ENCODE results near the gene ARAP3. TPM values are rescaled to one million over a fixed set of nuclear protein-coding genes. Genes with fewer than 3 reads are reported as not detected.

Gene ARAP3
- total RNA-seq, 1 experiment from 2014 or later = 27.6 TPM

DNA sequence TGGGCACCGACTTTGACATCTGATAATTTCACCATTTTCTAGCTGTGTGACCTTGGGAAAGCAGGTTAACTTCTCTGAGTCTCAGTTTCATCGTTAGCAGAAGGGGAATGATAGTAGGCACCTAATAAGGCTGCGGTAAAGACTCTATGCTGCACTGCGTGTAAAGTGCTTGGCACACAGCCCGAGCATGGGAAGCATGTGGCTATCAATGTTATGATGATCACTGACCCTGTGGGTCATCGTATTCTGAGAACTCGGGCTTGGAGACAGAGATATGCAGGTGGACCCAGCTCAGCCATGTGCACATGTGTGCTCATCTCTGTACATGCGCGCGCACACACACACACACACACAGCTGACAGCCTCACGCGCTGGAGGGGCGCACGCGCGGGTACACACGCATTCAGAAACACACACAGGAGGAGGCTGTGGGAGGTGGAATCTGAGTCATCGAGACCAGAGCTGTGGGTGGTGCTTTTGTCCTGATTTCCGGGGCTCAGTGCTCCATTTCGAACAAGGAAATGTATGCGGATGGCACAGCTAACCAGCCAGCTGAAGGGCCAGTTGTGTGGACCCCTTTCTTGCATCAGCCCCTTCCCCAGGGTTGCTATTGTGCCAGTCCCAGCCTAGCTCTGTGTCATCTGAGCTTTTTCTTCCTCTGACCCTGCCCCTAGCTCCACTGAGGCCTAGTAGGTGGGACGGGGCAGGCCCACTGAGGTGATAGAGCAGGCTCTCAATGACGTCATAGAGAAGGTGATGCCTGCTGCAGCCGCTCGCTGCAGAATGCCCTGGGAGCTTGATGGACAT is 11.1 kb upstream of the ARAP3 start:
- Histone ChIP-seq H3K79me1 (ENCODE audit: insufficient read depth, low read depth, low read length, poor library complexity, severe bottlenecking) (no peaks in the 10 kb centered on the region), H3K27me3 (ENCODE audit: insufficient read depth, low read length) (no peaks in the 10 kb centered on the region), H3K23ac (ENCODE audit: insufficient read length, low read depth, low read length) (no peak overlapping the region), H2BK20ac (ENCODE audit: low read depth, low read length, poor library complexity, severe bottlenecking) (no peak overlapping the region), H4K5ac (ENCODE audit: insufficient read length, low read depth, low read length) (no peak overlapping the region), H2AFZ (ENCODE audit: low read length) (no peak overlapping the region), H3K23me2 (ENCODE audit: insufficient read length, low read depth, low read length, poor library complexity, severe bottlenecking) (no peaks in the 10 kb centered on the region), H4K8ac (replicated peaks; ENCODE audit: insufficient read length, low read depth, low read length) (no peak overlapping the region), H3T11ph (ENCODE audit: low read length) (no peak overlapping the region), H3K18ac (ENCODE audit: insufficient read length, low read depth, low read length) (no peak overlapping the region), H2BK120ac (ENCODE audit: low read depth, low read length, poor library complexity, severe bottlenecking) (no peak overlapping the region), H3K9me3 (ENCODE audit: control insufficient read depth, low read depth, low read length) (no peaks in the 10 kb centered on the region), H3K9ac (ENCODE audit: extremely low read depth, insufficient read length, low read length) (no peak overlapping the region), H3K56ac (ENCODE audit: insufficient read length, low read depth, low read length) (no peak overlapping the region), H3K79me2 (ENCODE audit: insufficient read depth, low read length) (no peaks in the 10 kb centered on the region), H2AK5ac (ENCODE audit: insufficient read length, low read length) (no peak overlapping the region), H2BK5ac (ENCODE audit: insufficient read length, low read length) (no peak overlapping the region), H2BK12ac (ENCODE audit: insufficient read length, low read depth, low read length) (no peak overlapping the region), H3K4ac (ENCODE audit: low read depth, low read length) (no peak overlapping the region), H4K20me1 (ENCODE audit: control insufficient read depth, insufficient read depth, insufficient read length) (no peaks in the 10 kb centered on the region), H4K91ac (ENCODE audit: insufficient read length, low read depth, low read length) (no peak overlapping the region), H3K4me2 (ENCODE audit: insufficient read depth, insufficient read length, low read length) (no peak overlapping the region), H3K14ac (ENCODE audit: insufficient read depth, low read length) (no peak overlapping the region), H3K4me1 (ENCODE audit: insufficient read depth, low read length) (peaks cover 4% of the 10 kb centered on the region; the same call in 1 of the 2 replicates), H3K27ac (ENCODE audit: insufficient read length, low read depth, low read length) (no peak overlapping the region), H2BK15ac (ENCODE audit: low read depth, low read length) (no peak overlapping the region)
- H3K36me3 Mint-ChIP-seq (ENCODE audit: insufficient read depth in 1 of 3, low read depth in 3 of 3) = no peaks in the 10 kb centered on the region
- peaks cover 28 to 36% of the 10 kb centered on the region in 2 experiments for H3K4me1 Mint-ChIP-seq
- H3K27me3 Mint-ChIP-seq (ENCODE audit: low read depth) = peaks cover 34% of the 10 kb centered on the region
- no peak for DNase-seq
- TF ChIP-seq, protein P1, sequence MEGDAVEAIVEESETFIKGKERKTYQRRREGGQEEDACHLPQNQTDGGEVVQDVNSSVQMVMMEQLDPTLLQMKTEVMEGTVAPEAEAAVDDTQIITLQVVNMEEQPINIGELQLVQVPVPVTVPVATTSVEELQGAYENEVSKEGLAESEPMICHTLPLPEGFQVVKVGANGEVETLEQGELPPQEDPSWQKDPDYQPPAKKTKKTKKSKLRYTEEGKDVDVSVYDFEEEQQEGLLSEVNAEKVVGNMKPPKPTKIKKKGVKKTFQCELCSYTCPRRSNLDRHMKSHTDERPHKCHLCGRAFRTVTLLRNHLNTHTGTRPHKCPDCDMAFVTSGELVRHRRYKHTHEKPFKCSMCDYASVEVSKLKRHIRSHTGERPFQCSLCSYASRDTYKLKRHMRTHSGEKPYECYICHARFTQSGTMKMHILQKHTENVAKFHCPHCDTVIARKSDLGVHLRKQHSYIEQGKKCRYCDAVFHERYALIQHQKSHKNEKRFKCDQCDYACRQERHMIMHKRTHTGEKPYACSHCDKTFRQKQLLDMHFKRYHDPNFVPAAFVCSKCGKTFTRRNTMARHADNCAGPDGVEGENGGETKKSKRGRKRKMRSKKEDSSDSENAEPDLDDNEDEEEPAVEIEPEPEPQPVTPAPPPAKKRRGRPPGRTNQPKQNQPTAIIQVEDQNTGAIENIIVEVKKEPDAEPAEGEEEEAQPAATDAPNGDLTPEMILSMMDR (conservative IDR thresholded peaks at IDR 0.05) = no peak
- peak overlapping the region in 1 of 2 experiments; percentile 78; a peak in 3 of 5 replicates for H3K4me3 Mint-ChIP-seq
- no peaks in the 10 kb centered on the region for H3K9me3 Mint-ChIP-seq
- H3K27ac Mint-ChIP-seq = no peak overlapping the region; a peak in 1 of 7 replicates
- WGBS (ENCODE audit: extremely low coverage, insufficient read length, low lambda C conversion rate) = no CpG with 5 or more reads among the region's 25 CpGs

Measured in H9 (cell line).